ENCODE results near the gene THAP12. TPM values are rescaled to one million over a fixed set of nuclear protein-coding genes. Genes with fewer than 3 reads are reported as not detected.

THAP12 gene
- total and polyA plus RNA-seq, 2 of the 13 experiments (the other 11 are each of a cell fraction or from before 2014, with no cell fraction given), result 18.8 to 51.3 TPM

- TF ChIP-seq ZNF460 (CRISPR knock-in tag; IDR thresholded peaks at IDR 0.05; ENCODE audit: borderline replicate concordance), result no peak
- no peak for TF ChIP-seq MYC (CRISPR knock-in tag; IDR thresholded peaks at IDR 0.05; ENCODE audit: borderline replicate concordance)
- TF ChIP-seq ZBTB7B (CRISPR knock-in tag; IDR thresholded peaks at IDR 0.05), result peak; percentile 40; the same call in 1 of the 2 replicates
- 0 out of 2 replicates have a peak, but pooled peaks have one; percentile 17 for TF ChIP-seq ZNF292 (CRISPR knock-in tag; IDR thresholded peaks at IDR 0.05; ENCODE audit: borderline replicate concordance, low read depth)
- peak; percentile 16; the same call in 1 of the 2 replicates for TF ChIP-seq AHDC1 (CRISPR knock-in tag; IDR thresholded peaks at IDR 0.05; ENCODE audit: borderline replicate concordance)
- TF ChIP-seq ELF3 (CRISPR knock-in tag; IDR thresholded peaks at IDR 0.05), result 0 out of 2 replicates have a peak, but pooled peaks have one; percentile 23
- no peak for TF ChIP-seq ZFP36L1 (CRISPR knock-in tag; IDR thresholded peaks at IDR 0.05)
- peak; percentile 29; the same call in 1 of the 2 replicates for TF ChIP-seq MED1 (CRISPR knock-in tag; IDR thresholded peaks at IDR 0.05)
- TF ChIP-seq ZNF816 (CRISPR knock-in tag; IDR thresholded peaks at IDR 0.05; ENCODE audit: borderline replicate concordance), result no peak
- TF ChIP-seq SOX6 (IDR thresholded peaks at IDR 0.05), result no peak
- peak; percentile 54; the same call in 1 of the 2 replicates for TF ChIP-seq SOX6 (CRISPR knock-in tag; IDR thresholded peaks at IDR 0.05)
- 0 out of 2 replicates have a peak, but pooled peaks have one; percentile 33 for TF ChIP-seq IKZF5 (CRISPR knock-in tag; IDR thresholded peaks at IDR 0.05)
- no peak for TF ChIP-seq ZNF326 (CRISPR knock-in tag; IDR thresholded peaks at IDR 0.05; ENCODE audit: borderline replicate concordance)
- no peak for TF ChIP-seq ZNF749 (CRISPR knock-in tag; IDR thresholded peaks at IDR 0.05; ENCODE audit: borderline replicate concordance)
- no peak for TF ChIP-seq SSRP1 (CRISPR knock-in tag; IDR thresholded peaks at IDR 0.05)
- TF ChIP-seq FUBP1 (CRISPR knock-in tag; IDR thresholded peaks at IDR 0.05; ENCODE audit: borderline replicate concordance), result no peak
- TF ChIP-seq ARNT (IDR thresholded peaks at IDR 0.05), result no peak
- peak; percentile 60; the same call in 1 of the 3 replicates for TF ChIP-seq MXI1 (IDR thresholded peaks at IDR 0.05; ENCODE audit: borderline replicate concordance, low read depth, low read length)
- TF ChIP-seq EP300 (IDR thresholded peaks at IDR 0.05; ENCODE audit: low read depth in 2 of 2, low read length in 2 of 2), result peak in 1 of 2 experiments; percentile 45; a peak in 1 of 4 replicates
- TF ChIP-seq EP300 (CRISPR knock-in tag; IDR thresholded peaks at IDR 0.05; ENCODE audit: borderline replicate concordance), result no peak
- TF ChIP-seq GPBP1L1 (CRISPR knock-in tag; IDR thresholded peaks at IDR 0.05), result no peak
- no peak for TF ChIP-seq BORCS8-MEF2B (CRISPR knock-in tag; IDR thresholded peaks at IDR 0.05)
Observed at GRCh38 chr11:76385903-76386302, 5.0 kb upstream of the THAP12 start (continued).

Measured in HepG2 (cell line).